Spleen (tissue), 7 donors: ENCODE measurements around the gene SUCLG2.

ENCODE experiments used
- POLR2A ChIP-seq, 3 donors: fragments of 450-650 bp; IDR thresholded peaks; one replicate each; pipeline ENCODE4 v1.5.1; 2017; ENCODE audit warnings: antibody characterized with exemption in 3 of 3, mild to moderate bottlenecking in 1 of 3
- TF ChIP-seq, protein P1 (sequence below), 11 experiments: fragments of 200-600 bp in 7 of 11; fragments of 450-650 bp in 4 of 11; sonication (generic) in 4 of 11; IDR thresholded peaks in 8 of 11; conservative IDR thresholded peaks in 3 of 11; 1 replicate in 7 of 11; 2 replicates in 4 of 11; pipeline versions ENCODE4 v1.4.0 to v1.8.0; 2016 to 2021; ENCODE audit warnings: antibody characterized with exemption in 11 of 11, inconsistent platforms in 4 of 11, mild to moderate bottlenecking in 1 of 11
- donor health status: DM: no; HTN: no; CAD: no; lungs with moderate emphysema.
- donor health status: DM: no; HTN: no; CAD: no.
- donor health status: DM: no; HTN: no; CAD: no.

DNA sequence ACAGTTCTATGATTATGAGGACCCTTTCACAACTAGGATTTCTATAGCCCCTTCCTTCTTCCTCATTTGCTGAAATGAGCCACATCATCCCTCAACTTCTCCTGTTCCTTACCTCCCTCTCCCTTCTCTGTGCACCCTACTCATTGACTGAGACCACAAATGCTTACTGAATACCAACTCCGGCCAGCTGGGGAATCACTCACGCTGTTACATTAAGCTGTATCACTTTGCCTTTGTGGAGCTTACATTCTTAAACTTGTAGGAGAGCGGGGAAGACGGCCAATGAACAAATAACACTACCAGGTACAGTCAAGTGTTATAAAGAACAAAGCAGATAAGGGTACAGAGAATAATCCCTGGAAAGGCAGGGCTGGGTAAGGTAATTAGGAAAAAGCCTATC lies 5.7 kb downstream of the SUCLG2 start:
- TF ChIP-seq POLR2A (IDR thresholded peaks at IDR 0.05), result no peak
- TF ChIP-seq, protein P1, sequence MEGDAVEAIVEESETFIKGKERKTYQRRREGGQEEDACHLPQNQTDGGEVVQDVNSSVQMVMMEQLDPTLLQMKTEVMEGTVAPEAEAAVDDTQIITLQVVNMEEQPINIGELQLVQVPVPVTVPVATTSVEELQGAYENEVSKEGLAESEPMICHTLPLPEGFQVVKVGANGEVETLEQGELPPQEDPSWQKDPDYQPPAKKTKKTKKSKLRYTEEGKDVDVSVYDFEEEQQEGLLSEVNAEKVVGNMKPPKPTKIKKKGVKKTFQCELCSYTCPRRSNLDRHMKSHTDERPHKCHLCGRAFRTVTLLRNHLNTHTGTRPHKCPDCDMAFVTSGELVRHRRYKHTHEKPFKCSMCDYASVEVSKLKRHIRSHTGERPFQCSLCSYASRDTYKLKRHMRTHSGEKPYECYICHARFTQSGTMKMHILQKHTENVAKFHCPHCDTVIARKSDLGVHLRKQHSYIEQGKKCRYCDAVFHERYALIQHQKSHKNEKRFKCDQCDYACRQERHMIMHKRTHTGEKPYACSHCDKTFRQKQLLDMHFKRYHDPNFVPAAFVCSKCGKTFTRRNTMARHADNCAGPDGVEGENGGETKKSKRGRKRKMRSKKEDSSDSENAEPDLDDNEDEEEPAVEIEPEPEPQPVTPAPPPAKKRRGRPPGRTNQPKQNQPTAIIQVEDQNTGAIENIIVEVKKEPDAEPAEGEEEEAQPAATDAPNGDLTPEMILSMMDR (IDR thresholded peaks at IDR 0.05 in 8 of 11, conservative IDR thresholded peaks at IDR 0.05 in 3 of 11), result no peak
